BLaER1 (cell line): ENCODE results near the gene LY6G6F.

Source experiments
- H3K27ac ChIP-seq: shearing (Covaris generic); formaldehyde crosslinking; 2 replicates; pipeline ENCODE4 v1.8.1; 2022
- H3K27me3 ChIP-seq: shearing (Covaris generic); formaldehyde crosslinking; 2 replicates; pipeline ENCODE4 v1.8.1; 2022
- H3K36me3 ChIP-seq: shearing (Covaris generic); formaldehyde crosslinking; 2 replicates; pipeline ENCODE4 v1.8.1; 2022
- H3K4me1 ChIP-seq: shearing (Covaris generic); formaldehyde crosslinking; 2 replicates; pipeline ENCODE4 v1.8.1; 2022
- H3K4me2 ChIP-seq: shearing (Covaris generic); formaldehyde crosslinking; 2 replicates; pipeline ENCODE4 v1.8.1; 2022
- H3K4me3 ChIP-seq: shearing (Covaris generic); formaldehyde crosslinking; 2 replicates; pipeline ENCODE4 v1.8.1; 2022
- H3K9ac ChIP-seq: shearing (Covaris generic); formaldehyde crosslinking; 2 replicates; pipeline ENCODE4 v1.8.1; 2022
- H3K9me3 ChIP-seq: shearing (Covaris generic); formaldehyde crosslinking; 2 replicates; pipeline ENCODE4 v1.8.1; 2022
- H4K20me1 ChIP-seq: shearing (Covaris generic); formaldehyde crosslinking; 2 replicates; pipeline ENCODE4 v1.8.1; 2022
- Cebpa-rat ChIP-seq: shearing (Covaris generic); IDR thresholded peaks from 2 replicates; pipeline ENCODE4 v1.8.1; 2022

Gene LY6G6F

GRCh38 chr6:31662124-31662723, 44.4 kb upstream of the LY6G6F start:
- H3K4me1 ChIP-seq: peaks cover 73% of the 10 kb centered on the region
- H3K4me3 ChIP-seq: no peak overlapping the region
- H3K4me2 ChIP-seq: peak overlapping the region; percentile 100
- no peaks in the 10 kb centered on the region for H3K9me3 ChIP-seq
- peak overlapping the region; percentile 91; the same call in 1 of the 2 replicates for H3K9ac ChIP-seq
- H3K27ac ChIP-seq: 0 out of 2 replicates have a peak overlapping the region, but pooled peaks have one; percentile 16
- H3K27me3 ChIP-seq: no peaks in the 10 kb centered on the region
- no peak for TF ChIP-seq Cebpa-rat
- H3K36me3 ChIP-seq: peaks cover 33% of the 10 kb centered on the region
- peaks cover 15% of the 10 kb centered on the region; the same call in 1 of the 2 replicates for H4K20me1 ChIP-seq

GRCh38 chr6:31663126-31663960, 43.3 kb upstream of the LY6G6F start:
- H3K4me2 ChIP-seq: peak overlapping the region; percentile 100
- no peaks in the 10 kb centered on the region for H3K27me3 ChIP-seq
- no peaks in the 10 kb centered on the region for H3K9me3 ChIP-seq
- peak overlapping the region; percentile 83 for H3K4me3 ChIP-seq
- H3K9ac ChIP-seq: peak overlapping the region; percentile 91
- peaks cover 67% of the 10 kb centered on the region for H3K4me1 ChIP-seq
- H3K36me3 ChIP-seq: peaks cover 35% of the 10 kb centered on the region
- H4K20me1 ChIP-seq: peaks cover 13% of the 10 kb centered on the region; the same call in 1 of the 2 replicates
- TF ChIP-seq Cebpa-rat: no peak
- peak overlapping the region; percentile 97 for H3K27ac ChIP-seq

- peak overlapping the region; percentile 83 for H3K4me3 ChIP-seq
- TF ChIP-seq Cebpa-rat: no peak
- H3K27me3 ChIP-seq: no peaks in the 10 kb centered on the region
- peak overlapping the region; percentile 100 for H3K4me2 ChIP-seq
- H3K9me3 ChIP-seq: no peaks in the 10 kb centered on the region
- peak overlapping the region; percentile 91 for H3K9ac ChIP-seq
- peaks cover 59% of the 10 kb centered on the region for H3K4me1 ChIP-seq
- peaks cover 42% of the 10 kb centered on the region for H3K36me3 ChIP-seq
- peaks cover 15% of the 10 kb centered on the region; the same call in 1 of the 2 replicates for H4K20me1 ChIP-seq
- H3K27ac ChIP-seq: peak overlapping the region; percentile 97
These were observed 42.5 kb upstream of the LY6G6F start for GRCh38 chr6:31663961-31664789.

- no peaks in the 10 kb centered on the region for H3K27me3 ChIP-seq
These were observed 41.7 kb upstream of the LY6G6F start, which contains the start of gene GPANK1 for GRCh38 chr6:31664790-31665500. Gene GPANK1, minus strand, starts transcription at chr6:31664997. Its CDS starts 519 bp downstream, at chr6:31664478.

GRCh38 chr6:31665501-31666336, 40.9 kb upstream of the LY6G6F start, which contains the start of gene CSNK2B:
Gene CSNK2B, plus strand, starts transcription at chr6:31666080. Its CDS starts 752 bp downstream, at chr6:31666832.
- TF ChIP-seq Cebpa-rat: no peak
- H3K4me1 ChIP-seq: peaks cover 49% of the 10 kb centered on the region
- H3K9ac ChIP-seq: peak within 1 kb of the TSS; percentile 91
- H3K4me2 ChIP-seq: peak within 1 kb of the TSS; percentile 100
- H3K4me3 ChIP-seq: peak within 1 kb of the TSS; percentile 83
- H4K20me1 ChIP-seq: peaks cover 18% of the 10 kb centered on the region; the same call in 1 of the 2 replicates
- H3K36me3 ChIP-seq: peaks cover 58% of the 10 kb centered on the region
- peak within 1 kb of the TSS; percentile 97 for H3K27ac ChIP-seq
- H3K9me3 ChIP-seq: no peaks in the 10 kb centered on the region
- no peaks in the 10 kb centered on the region for H3K27me3 ChIP-seq

More at GRCh38 chr6:31664790-31665500, 41.7 kb upstream of the LY6G6F start, which contains the start of gene GPANK1:
- H3K9me3 ChIP-seq: no peaks in the 10 kb centered on the region
- peak within 1 kb of the TSS; percentile 97 for H3K27ac ChIP-seq
- peaks cover 51% of the 10 kb centered on the region for H3K4me1 ChIP-seq
- peak within 1 kb of the TSS; percentile 83 for H3K4me3 ChIP-seq
- TF ChIP-seq Cebpa-rat: no peak
- H3K9ac ChIP-seq: peak within 1 kb of the TSS; percentile 91
- H3K4me2 ChIP-seq: peak within 1 kb of the TSS; percentile 100
- peaks cover 18% of the 10 kb centered on the region; the same call in 1 of the 2 replicates for H4K20me1 ChIP-seq
- H3K36me3 ChIP-seq: peaks cover 50% of the 10 kb centered on the region

GRCh38 chr6:31666337-31666965, 40.2 kb upstream of the LY6G6F start:
- H3K27me3 ChIP-seq: no peaks in the 10 kb centered on the region
- peak overlapping the region; percentile 91 for H3K9ac ChIP-seq
- H3K4me3 ChIP-seq: peak overlapping the region; percentile 83
- peaks cover 42% of the 10 kb centered on the region for H3K4me1 ChIP-seq
- peak overlapping the region; percentile 89 for H3K4me2 ChIP-seq
- no peak for TF ChIP-seq Cebpa-rat
- no peaks in the 10 kb centered on the region for H3K9me3 ChIP-seq
- H4K20me1 ChIP-seq: peaks cover 19% of the 10 kb centered on the region; the same call in 1 of the 2 replicates
- H3K27ac ChIP-seq: peak overlapping the region; percentile 97
- H3K36me3 ChIP-seq: peaks cover 64% of the 10 kb centered on the region

GRCh38 chr6:31669676-31670075, 37.0 kb upstream of the LY6G6F start, which contains the start of gene LY6G5B:
Gene LY6G5B, plus strand, starts transcription at chr6:31669976. Its CDS starts 975 bp downstream, at chr6:31670951.
- TF ChIP-seq Cebpa-rat: no peak
- peaks cover 12% of the 10 kb centered on the region for H3K4me1 ChIP-seq
- no peaks in the 10 kb centered on the region for H3K27me3 ChIP-seq
- H3K27ac ChIP-seq: no peak within 1 kb of the TSS
- H3K36me3 ChIP-seq: peaks cover 77% of the 10 kb centered on the region
- H3K9ac ChIP-seq: peak within 1 kb of the TSS; percentile 22; the same call in 1 of the 2 replicates
- peaks cover 28% of the 10 kb centered on the region; the same call in 1 of the 2 replicates for H4K20me1 ChIP-seq
- H3K9me3 ChIP-seq: no peaks in the 10 kb centered on the region
- no peak within 1 kb of the TSS for H3K4me3 ChIP-seq
- no peak within 1 kb of the TSS for H3K4me2 ChIP-seq
